Gastroesophageal sphincter (tissue), 3 donors: ENCODE data around the gene HOXA10.

Experiments
- CTCF ChIP-seq, 4 experiments: fragments of 200-600 bp in 2 of 4; fragments of 450-650 bp in 2 of 4; sonication (generic) in 1 of 4; IDR thresholded peaks; one replicate each; pipeline ENCODE4 v1.5.1; 2017 to 2019; ENCODE audit warnings: antibody characterized with exemption in 4 of 4, mild to moderate bottlenecking in 2 of 4, moderate library complexity in 2 of 4
- POLR2A ChIP-seq, 2 donors: fragments of 450-650 bp; IDR thresholded peaks; one replicate each; pipeline ENCODE4 v1.6.1; 2017; ENCODE audit warnings: antibody characterized with exemption in 2 of 2, mild to moderate bottlenecking in 2 of 2, moderate library complexity in 1 of 2
- POLR2AphosphoS5 ChIP-seq: sonication (generic); formaldehyde crosslinking; IDR thresholded peaks from one replicate; pipeline ENCODE4 v1.6.1; 2017; ENCODE audit warnings: antibody characterized with exemption

DNA sequence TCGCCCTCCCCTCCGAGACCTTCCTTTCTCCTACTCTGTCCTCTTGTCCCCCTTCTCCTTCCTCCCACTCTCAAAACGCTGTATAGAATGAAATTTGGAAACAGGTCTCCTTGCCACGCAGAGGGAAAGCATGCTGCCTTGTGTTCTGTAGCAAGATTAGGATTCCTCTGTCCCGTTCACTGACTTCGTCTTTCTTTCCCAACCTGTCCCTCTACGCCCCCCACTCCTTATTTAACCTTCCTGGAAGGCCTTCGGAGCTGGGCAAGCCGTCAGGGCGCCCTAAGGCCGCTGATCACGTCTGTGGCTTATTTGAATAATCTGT, 10.1 kb downstream of the HOXA10 start:
- TF ChIP-seq POLR2A (IDR thresholded peaks at IDR 0.05) (no peak), CTCF (IDR thresholded peaks at IDR 0.05) (no peak), POLR2AphosphoS5 (no peak)
